MCF 10A (cell line): Measurements from ENCODE around the gene COX7B2. TPM values are rescaled to one million over a fixed set of nuclear protein-coding genes. Genes with fewer than 3 reads are reported as not detected.

Source experiments
- BruUV-seq: library from RNA; stranded (reverse); fragments of 400-500 nt; replicated peaks from 2 replicates; lab custom pipeline; 2021; lab: Mats Ljungman, UMichigan
- CTCF ChIA-PET: fragments of 300-600 bp; sonication (Branson Sonifier 250); formaldehyde crosslinking; extraction: SDS; loops from one replicate; lab custom pipeline; 2021; ENCODE audit warnings: antibody characterized with exemption, inconsistent platforms; lab: Yijun Ruan, JAX
- POLR2A ChIA-PET: fragments of 300-600, 350-650 bp; sonication (Branson Sonifier 250); formaldehyde crosslinking; extraction: SDS; loops from one replicate; lab custom pipeline; 2020; ENCODE audit warnings: antibody characterized with exemption, inconsistent platforms; lab: Yijun Ruan, JAX
- DNase-seq: peaks from one replicate; pipeline ENCODE4 v3.0.0-alpha.2; 2018; ENCODE audit not compliant: unreplicated experiment
- H3K27ac Mint-ChIP-seq: one replicate; pipeline ENCODE4 v1.8.0; 2022; ENCODE audit warnings: mild to moderate bottlenecking, low read depth, mixed read lengths; ENCODE audit not compliant: unreplicated experiment
- H3K27me3 Mint-ChIP-seq: one replicate; pipeline ENCODE4 v1.8.0; 2022; ENCODE audit warnings: mixed read lengths; ENCODE audit not compliant: insufficient read depth, unreplicated experiment
- H3K36me3 Mint-ChIP-seq: one replicate; pipeline ENCODE4 v1.8.0; 2022; ENCODE audit warnings: mild to moderate bottlenecking, moderate library complexity, mixed read lengths; ENCODE audit not compliant: insufficient read depth, unreplicated experiment
- H3K4me1 Mint-ChIP-seq: one replicate; pipeline ENCODE4 v1.8.0; 2022; ENCODE audit warnings: mixed read lengths; ENCODE audit not compliant: insufficient read depth, unreplicated experiment
- H3K4me3 Mint-ChIP-seq: one replicate; pipeline ENCODE4 v1.8.0; 2022; ENCODE audit warnings: mild to moderate bottlenecking, moderate library complexity, mixed read lengths; ENCODE audit not compliant: unreplicated experiment
- H3K9me3 Mint-ChIP-seq: one replicate; pipeline ENCODE4 v1.8.0; 2022; ENCODE audit warnings: mixed read lengths; ENCODE audit not compliant: unreplicated experiment
- CTCF ChIP-seq: fragments of 200-600 bp; IDR thresholded peaks from one replicate; pipeline ENCODE4 v1.8.0; 2022; ENCODE audit warnings: antibody characterized with exemption, mild to moderate bottlenecking; ENCODE audit not compliant: unreplicated experiment
- intact Hi-C: fragments of 100-400 bp; cut with micrococcal nuclease; formaldehyde crosslinking; loops from 2 replicates; pipeline ENCODE4 v1.14.1; 2022
- total RNA-seq: library from RNA; stranded (reverse); gene quantifications from 2 replicates; pipeline ENCODE4 v1.2.3, GENCODE V29; 2022

The COX7B2 gene
- total RNA-seq, 1 experiment from 2014 or later: not detected

- H3K4me1 Mint-ChIP-seq: no peaks in the 10 kb centered on the region
- H3K36me3 Mint-ChIP-seq: no peaks in the 10 kb centered on the region
- H3K27ac Mint-ChIP-seq: no peak overlapping the region
- DNase-seq: no peak
- H3K4me3 Mint-ChIP-seq: no peak overlapping the region
- no peaks in the 10 kb centered on the region for H3K9me3 Mint-ChIP-seq
- ChIA-PET CTCF (interaction anchor here (0.6 to 0.7 kb wide), 2 partner anchors 90 to 144 kb away, joined by 3 to 4 read pairs; no protein-coding TSS in a partner anchor), POLR2A (interaction anchor here (0.7 kb wide), 3 partner anchors 26 to 640 kb away, joined by 3 to 4 read pairs (median 3); no protein-coding TSS in a partner anchor)
- intact Hi-C loops: no loop called here
- BruUV-seq: no TSS peak
- TF ChIP-seq CTCF: no peak
- H3K27me3 Mint-ChIP-seq: no peaks in the 10 kb centered on the region
Observed at GRCh38 chr4:46850026-46850425, 59.0 kb downstream of the COX7B2 start.

GRCh38 chr4:46844325-46844917 lies 64.6 kb downstream of the COX7B2 start:
- Mint-ChIP-seq H3K27ac (no peak overlapping the region), H3K4me3 (no peak overlapping the region), H3K27me3 (no peaks in the 10 kb centered on the region), H3K36me3 (no peaks in the 10 kb centered on the region), H3K4me1 (no peaks in the 10 kb centered on the region), H3K9me3 (no peaks in the 10 kb centered on the region)
- peak; percentile 52 for TF ChIP-seq CTCF
- no TSS peak for BruUV-seq
- intact Hi-C loops: loop anchor here (1.0 to 5.0 kb wide), 4 partner anchors 42 to 540 kb away; no protein-coding TSS in a partner anchor
- ChIA-PET CTCF (interaction anchor here (0.6 to 3.9 kb wide), 24 partner anchors 9 to 1915 kb away, joined by 3 to 26 read pairs (median 3); no protein-coding TSS in a partner anchor), POLR2A (no interaction called here)
- peak; percentile 70 for DNase-seq

- TF ChIP-seq CTCF: no peak
- Mint-ChIP-seq H3K4me1 (no peaks in the 10 kb centered on the region), H3K4me3 (no peak overlapping the region), H3K9me3 (no peaks in the 10 kb centered on the region), H3K27me3 (no peaks in the 10 kb centered on the region), H3K27ac (no peak overlapping the region), H3K36me3 (no peaks in the 10 kb centered on the region)
- intact Hi-C loops: no loop called here
- POLR2A ChIA-PET: no interaction called here
- no peak for DNase-seq
- CTCF ChIA-PET: interaction anchor here (0.6 to 1.0 kb wide), 2 partner anchors 51 to 283 kb away, joined by 3 to 4 read pairs; no protein-coding TSS in a partner anchor
- no TSS peak for BruUV-seq
Observed at GRCh38 chr4:46839128-46839527, 69.9 kb downstream of the COX7B2 start.

- TF ChIP-seq CTCF: no peak
- no peak for DNase-seq
- ChIA-PET CTCF (no interaction called here), POLR2A (no interaction called here)
- BruUV-seq: no TSS peak
- Mint-ChIP-seq H3K9me3 (no peaks in the 10 kb centered on the region), H3K4me3 (no peak overlapping the region), H3K27me3 (no peaks in the 10 kb centered on the region), H3K36me3 (no peaks in the 10 kb centered on the region), H3K4me1 (no peaks in the 10 kb centered on the region), H3K27ac (no peak overlapping the region)
- intact Hi-C loops: no loop called here
Observed at GRCh38 chr4:46837639-46838038, 71.4 kb downstream of the COX7B2 start.
